Renal cortex interstitium (tissue), 11 donors: ENCODE results near the gene AGAP1. TPM values are rescaled to one million over a fixed set of nuclear protein-coding genes. Genes with fewer than 3 reads are reported as not detected.
"Not testable (repeated sequence)": the region's sequence is repeated elsewhere in the genome, so short reads cannot be mapped to it uniquely, and the experiment has no call there.

Source experiments
- DNase-seq, 11 donors: peaks; one replicate each; pipeline ENCODE4 v3.0.0-alpha.2; 2013; ENCODE audit warnings: low read depth in 9 of 11, low spot score in 4 of 11; ENCODE audit errors: extremely low read depth in 1 of 11
- polyA plus RNA-seq, 3 donors: library from polyadenylated mRNA; unstranded; fragments of 120-200 nt; gene quantifications; one replicate each; pipeline ENCODE4 v1.2.1, GENCODE V29; 2013; ENCODE audit not compliant: insufficient read length in 3 of 3

AGAP1 gene
- polyA plus RNA-seq, 3 donors: 19.1 to 22.8 (median 22.0) TPM

DNA sequence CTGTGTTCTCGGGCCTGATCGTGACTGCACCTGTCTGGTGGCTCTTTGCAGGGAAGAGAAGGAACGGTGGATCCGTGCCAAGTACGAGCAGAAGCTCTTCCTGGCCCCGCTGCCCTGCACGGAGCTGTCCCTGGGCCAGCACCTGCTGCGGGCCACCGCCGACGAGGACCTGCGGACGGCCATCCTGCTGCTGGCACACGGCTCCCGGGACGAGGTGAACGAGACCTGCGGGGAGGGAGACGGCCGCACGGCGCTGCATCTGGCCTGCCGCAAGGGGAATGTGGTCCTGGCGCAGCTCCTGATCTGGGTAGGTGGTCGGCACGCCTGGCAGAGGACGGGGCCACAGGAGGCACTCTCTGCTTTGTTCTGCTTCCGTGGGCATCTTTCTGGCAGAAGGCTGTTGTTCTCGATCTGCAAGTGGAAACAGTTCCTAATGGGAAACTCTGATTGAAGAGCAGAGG, 626.3 kb downstream of the AGAP1 start:
- DNase-seq: no peak

- DNase-seq: no peak
Observed at GRCh38 chr2:236120829-236121228, 627.0 kb downstream of the AGAP1 start.

DNA sequence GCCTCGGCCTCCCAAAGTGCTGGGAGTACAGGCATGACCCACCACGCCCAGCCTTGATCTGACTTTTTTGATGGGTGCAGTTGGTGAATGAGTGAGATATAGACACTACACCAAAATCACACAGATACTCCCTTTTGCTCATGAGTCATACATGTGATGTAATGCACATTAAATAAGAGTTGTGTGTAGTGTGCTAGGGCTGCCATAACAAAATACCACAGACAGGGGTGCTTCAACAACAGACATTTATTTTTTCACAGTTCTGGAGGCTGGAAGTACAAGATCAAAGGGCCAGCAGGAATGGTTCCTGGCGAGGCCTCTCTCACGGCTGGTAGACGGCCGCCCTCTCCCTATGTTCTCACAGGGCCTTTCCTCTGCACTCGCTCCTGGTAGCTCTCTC, 627.7 kb downstream of the AGAP1 start:
- no peak for DNase-seq

DNA sequence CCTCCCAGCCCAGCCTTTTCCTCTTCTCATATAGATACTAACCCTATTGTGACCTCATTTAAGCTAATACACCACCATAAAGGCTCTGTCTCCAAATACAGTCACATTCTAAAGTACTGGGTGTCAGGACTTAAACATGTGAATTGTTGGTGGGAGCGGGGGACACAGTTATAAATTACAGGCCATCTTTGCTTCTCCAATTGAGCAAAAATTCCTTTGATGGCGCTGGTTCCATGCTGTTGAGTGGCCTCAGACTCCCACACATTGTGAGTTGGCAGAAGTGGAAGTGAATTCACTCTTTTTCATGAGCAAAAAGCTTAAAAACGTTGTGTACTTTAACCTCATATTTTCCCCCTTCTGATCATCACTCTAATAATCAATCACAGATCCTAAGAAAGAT, 628.4 kb downstream of the AGAP1 start:
- DNase-seq: peak in 4 of 11 donors; percentile 9 to 43 (median 24)

DNA sequence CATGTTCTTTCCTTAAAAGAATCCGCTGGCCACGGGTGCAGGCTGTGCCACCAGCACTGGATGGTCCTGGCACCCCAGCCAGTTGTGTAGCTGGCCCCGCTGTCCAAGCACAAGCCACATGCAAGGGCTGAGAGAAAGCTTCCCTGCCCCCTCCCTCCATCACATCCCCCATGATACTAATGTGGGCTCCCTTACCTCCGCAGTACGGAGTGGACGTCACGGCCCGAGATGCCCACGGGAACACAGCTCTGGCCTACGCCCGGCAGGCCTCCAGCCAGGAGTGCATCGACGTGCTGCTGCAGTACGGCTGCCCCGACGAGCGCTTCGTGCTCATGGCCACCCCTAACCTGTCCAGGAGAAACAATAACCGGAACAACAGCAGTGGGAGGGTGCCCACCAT, 629.9 kb downstream of the AGAP1 start:
- DNase-seq: no peak

GRCh38 chr2:236124182-236124893, 630.5 kb downstream of the AGAP1 start:
- no peak for DNase-seq

GRCh38 chr2:236125541-236125940, 631.7 kb downstream of the AGAP1 start:
- no peak for DNase-seq

DNA sequence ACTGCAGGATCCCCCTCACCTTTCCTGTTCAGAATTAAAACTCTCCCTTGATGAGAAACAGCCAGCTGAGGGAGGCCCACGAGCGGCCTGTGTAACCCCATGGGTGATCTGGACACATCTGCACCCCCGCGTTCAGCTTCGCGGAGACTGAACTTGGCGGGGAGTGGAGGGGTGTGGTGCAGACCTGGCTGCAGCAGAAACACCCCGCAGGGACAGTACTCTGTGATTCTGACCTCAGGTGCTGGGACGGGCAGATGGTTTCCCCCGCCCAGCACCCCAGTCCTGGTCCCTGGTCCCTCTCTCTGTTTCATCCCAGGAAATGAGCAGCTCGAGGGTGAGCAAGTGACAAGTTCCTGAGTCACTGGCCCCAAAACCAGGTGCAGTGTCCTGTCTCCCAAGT, 633.2 kb downstream of the AGAP1 start:
- no peak for DNase-seq

DNA sequence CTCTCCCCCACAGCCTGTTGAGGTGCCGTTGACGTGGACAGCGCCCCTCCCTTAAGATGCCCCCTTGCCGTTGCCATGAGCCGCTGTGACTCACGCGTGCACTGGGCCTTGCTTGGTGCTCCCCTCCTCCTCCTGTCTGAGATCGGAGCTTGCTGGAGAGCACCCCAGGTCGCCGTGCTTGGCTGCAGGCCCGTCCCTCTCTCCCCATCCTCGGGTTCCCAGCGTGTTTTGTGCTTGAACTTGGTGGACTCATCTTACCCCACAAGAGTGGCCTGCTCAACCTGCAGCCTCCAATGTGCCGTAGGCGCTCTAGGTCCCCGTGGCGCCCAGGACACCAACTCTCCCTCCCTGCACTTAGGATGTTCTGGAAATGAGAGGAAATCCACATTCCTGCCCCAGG, 634.5 kb downstream of the AGAP1 start:
- no peak for DNase-seq

- DNase-seq: no peak
Observed at GRCh38 chr2:236129935-236130334, 636.1 kb downstream of the AGAP1 start.

DNA sequence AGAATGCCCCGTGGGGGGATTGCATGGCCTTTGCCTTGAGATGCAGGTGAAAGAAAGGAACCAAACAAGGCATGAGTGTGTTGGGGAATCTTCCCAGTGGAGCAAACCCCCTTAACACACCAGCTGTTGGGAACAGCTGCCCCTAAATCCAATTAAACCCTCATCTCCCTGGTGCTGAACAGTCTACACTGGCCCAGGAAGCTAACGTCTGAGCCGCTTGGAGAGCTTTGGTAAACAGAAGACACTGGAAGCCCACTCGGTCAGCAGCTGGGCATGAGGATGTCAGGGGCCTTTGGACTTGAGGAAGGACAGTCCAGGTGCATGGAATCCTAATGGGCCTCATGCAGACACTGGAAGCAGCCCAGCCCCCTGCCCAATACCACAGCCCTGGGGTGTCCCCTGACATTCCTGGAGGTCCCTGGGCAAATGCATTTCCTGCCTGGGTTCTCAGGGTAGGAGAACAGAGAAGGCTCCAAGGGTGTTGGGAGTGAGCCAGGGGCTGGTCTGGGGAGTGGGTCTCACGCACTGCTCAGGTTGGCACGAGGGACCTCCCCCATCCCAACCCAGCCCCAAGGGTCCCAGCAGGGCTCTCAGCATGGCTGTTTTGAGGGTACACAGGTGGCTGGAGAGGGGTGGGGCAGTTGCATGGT, 636.6 kb downstream of the AGAP1 start:
- DNase-seq: no peak

- DNase-seq: no peak
Observed at GRCh38 chr2:236131073-236131692, 637.3 kb downstream of the AGAP1 start.

GRCh38 chr2:236133410-236134012, 639.7 kb downstream of the AGAP1 start:
- no peak for DNase-seq

DNA sequence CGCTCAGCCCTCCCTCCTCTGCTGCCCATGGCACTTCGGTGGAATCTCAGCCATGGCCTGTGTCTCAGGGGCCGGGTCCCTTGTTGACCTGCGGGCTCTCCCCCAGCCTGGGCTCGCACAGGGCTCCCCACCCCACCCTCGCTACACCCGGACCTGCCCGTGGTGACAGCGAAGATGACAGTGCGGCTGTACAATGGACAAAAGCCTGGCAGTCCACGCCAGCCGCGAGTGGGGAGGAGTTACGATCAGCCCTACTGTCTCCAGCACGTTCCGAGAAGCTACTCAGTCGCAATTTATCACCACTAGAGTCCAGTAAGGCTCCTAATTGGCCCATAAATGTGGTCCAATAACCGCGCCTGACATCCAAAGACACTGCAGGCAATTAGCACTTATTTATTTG, 642.7 kb downstream of the AGAP1 start:
- no peak for DNase-seq

GRCh38 chr2:236137066-236137465, 643.2 kb downstream of the AGAP1 start:
- DNase-seq: no peak

GRCh38 chr2:236141616-236142015, 647.8 kb downstream of the AGAP1 start:
- DNase-seq: not testable (repeated sequence)

GRCh38 chr2:236143811-236144210, 650.0 kb downstream of the AGAP1 start:
- no peak for DNase-seq

- no peak for DNase-seq
Observed at GRCh38 chr2:236146436-236146835, 652.6 kb downstream of the AGAP1 start.

DNA sequence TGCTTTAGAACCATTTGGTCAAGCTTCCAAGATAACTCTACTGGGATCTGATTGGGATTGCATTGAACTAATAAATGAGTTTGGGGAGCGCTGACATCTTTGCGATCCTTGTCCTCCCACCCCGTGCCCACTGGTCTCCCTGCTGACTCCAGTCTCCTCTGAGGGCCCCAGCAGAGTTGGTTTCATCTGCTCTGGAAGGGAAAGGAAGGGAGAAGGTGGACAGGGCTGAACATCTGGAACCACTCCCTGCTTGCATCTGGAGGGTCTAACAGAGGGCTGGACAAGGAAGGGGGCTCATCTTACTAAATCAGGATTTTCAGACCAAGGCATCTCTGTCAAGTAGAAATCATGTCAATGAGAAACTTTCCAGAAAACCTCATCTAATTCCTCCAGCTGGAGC, 661.6 kb downstream of the AGAP1 start:
- no peak for DNase-seq
